H1 (cell line): ENCODE data around the gene DENND2A.

ENCODE experiments used
- ATF2 ChIP-seq: IDR thresholded peaks from 2 replicates; pipeline ENCODE4 v1.6.1; 2012; ENCODE audit warnings: low read length, inconsistent platforms
- BACH1 ChIP-seq: IDR thresholded peaks from 2 replicates; pipeline ENCODE4 v1.6.1; 2012; ENCODE audit warnings: low read length, improper control_type of control experiment
- CTCF ChIP-seq, 3 experiments: IDR thresholded peaks; 1 replicate in 2 of 3; 2 replicates in 1 of 3; pipeline versions ENCODE4 v1.5.1 to v1.6.1; 2011; ENCODE audit warnings: low read length in 3 of 3, mild to moderate bottlenecking in 3 of 3, inconsistent platforms in 2 of 3, low read depth in 1 of 3, moderate library complexity in 1 of 3; ENCODE audit not compliant: insufficient read depth in 1 of 3; ENCODE audit errors: control extremely low read depth in 1 of 3
- EGR1 ChIP-seq: IDR thresholded peaks from 2 replicates; pipeline ENCODE4 v1.6.1; 2011; ENCODE audit warnings: low read depth, low read length, borderline replicate concordance
- EZH2 ChIP-seq: fragments of 200-600 bp; sonication (generic); IDR thresholded peaks from 2 replicates; pipeline ENCODE4 v1.7.1; 2012; ENCODE audit warnings: low read depth, mild to moderate bottlenecking, moderate library complexity, low read length, inconsistent platforms; ENCODE audit not compliant: severe bottlenecking
- FOSL1 ChIP-seq: IDR thresholded peaks from 2 replicates; pipeline ENCODE4 v1.6.1; 2011; ENCODE audit warnings: mild to moderate bottlenecking, low read depth, low read length, moderate library complexity; ENCODE audit not compliant: insufficient read depth
- JUN ChIP-seq: IDR thresholded peaks from 2 replicates; pipeline ENCODE4 v1.6.1; 2011; ENCODE audit warnings: low read depth, mild to moderate bottlenecking, improper control_type of control experiment, low read length
- POLR2A ChIP-seq, 2 experiments: IDR thresholded peaks; 1 replicate in 1 of 2; 2 replicates in 1 of 2; pipeline ENCODE4 v1.6.1; 2011; ENCODE audit warnings: low read depth in 2 of 2, low read length in 2 of 2, mild to moderate bottlenecking in 2 of 2; ENCODE audit errors: control extremely low read depth in 1 of 2
- POLR2AphosphoS5 ChIP-seq: IDR thresholded peaks from 2 replicates; pipeline ENCODE4 v1.6.1; 2011; ENCODE audit warnings: low read depth, low read length
- RAD21 ChIP-seq, 2 experiments: IDR thresholded peaks in 1 of 2; conservative IDR thresholded peaks in 1 of 2; 2 replicates each; pipeline ENCODE4 v1.6.1; 2011; ENCODE audit warnings: low read depth in 2 of 2, low read length in 2 of 2, improper control_type of control experiment in 1 of 2, inconsistent platforms in 1 of 2, mild to moderate bottlenecking in 1 of 2, moderate library complexity in 1 of 2
- SIX5 ChIP-seq: IDR thresholded peaks from 2 replicates; pipeline ENCODE4 v1.6.1; 2011; ENCODE audit warnings: mild to moderate bottlenecking, low read depth, low read length
- TEAD4 ChIP-seq: IDR thresholded peaks from 2 replicates; pipeline ENCODE4 v1.6.1; 2012; ENCODE audit warnings: low read depth, low read length, inconsistent platforms, mixed read lengths
- ZNF274 ChIP-seq: IDR thresholded peaks from 2 replicates; pipeline ENCODE4 v1.7.0; 2012; ENCODE audit warnings: low read length, borderline replicate concordance; ENCODE audit errors: extremely low read depth

- no peak for TF ChIP-seq CTCF (IDR thresholded peaks at IDR 0.05; ENCODE audit: control extremely low read depth in 1 of 3, insufficient read depth in 1 of 3, low read depth in 1 of 3, low read length in 3 of 3)
- no peak for TF ChIP-seq POLR2AphosphoS5
- no peak for TF ChIP-seq EGR1
- no peak for TF ChIP-seq FOSL1
- TF ChIP-seq TEAD4, result no peak
- TF ChIP-seq RAD21 (IDR thresholded peaks at IDR 0.05 in 1 of 2, conservative IDR thresholded peaks at IDR 0.05 in 1 of 2; ENCODE audit: low read depth in 2 of 2, low read length in 2 of 2), result no peak
- no peak for TF ChIP-seq POLR2A (IDR thresholded peaks at IDR 0.05; ENCODE audit: control extremely low read depth in 1 of 2, low read depth in 2 of 2, low read length in 2 of 2)
- no peak for TF ChIP-seq ATF2
- no peak for TF ChIP-seq JUN
- no peak for TF ChIP-seq BACH1
- TF ChIP-seq ZNF274, result no peak
- no peak for TF ChIP-seq EZH2
- no peak for TF ChIP-seq SIX5
Measured at GRCh38 chr7:140673063-140673773, 32.6 kb upstream of the DENND2A start.
